SW480 (cell line): ENCODE measurements around the gene MMEL1.
"Not testable (repeated sequence)": the region's sequence is repeated elsewhere in the genome, so short reads cannot be mapped to it uniquely, and the experiment has no call there.

Source experiments
- DNase-seq: peaks from one replicate; pipeline ENCODE4 v3.0.0-alpha.2; 2016; ENCODE audit warnings: low spot score

Gene MMEL1

DNA sequence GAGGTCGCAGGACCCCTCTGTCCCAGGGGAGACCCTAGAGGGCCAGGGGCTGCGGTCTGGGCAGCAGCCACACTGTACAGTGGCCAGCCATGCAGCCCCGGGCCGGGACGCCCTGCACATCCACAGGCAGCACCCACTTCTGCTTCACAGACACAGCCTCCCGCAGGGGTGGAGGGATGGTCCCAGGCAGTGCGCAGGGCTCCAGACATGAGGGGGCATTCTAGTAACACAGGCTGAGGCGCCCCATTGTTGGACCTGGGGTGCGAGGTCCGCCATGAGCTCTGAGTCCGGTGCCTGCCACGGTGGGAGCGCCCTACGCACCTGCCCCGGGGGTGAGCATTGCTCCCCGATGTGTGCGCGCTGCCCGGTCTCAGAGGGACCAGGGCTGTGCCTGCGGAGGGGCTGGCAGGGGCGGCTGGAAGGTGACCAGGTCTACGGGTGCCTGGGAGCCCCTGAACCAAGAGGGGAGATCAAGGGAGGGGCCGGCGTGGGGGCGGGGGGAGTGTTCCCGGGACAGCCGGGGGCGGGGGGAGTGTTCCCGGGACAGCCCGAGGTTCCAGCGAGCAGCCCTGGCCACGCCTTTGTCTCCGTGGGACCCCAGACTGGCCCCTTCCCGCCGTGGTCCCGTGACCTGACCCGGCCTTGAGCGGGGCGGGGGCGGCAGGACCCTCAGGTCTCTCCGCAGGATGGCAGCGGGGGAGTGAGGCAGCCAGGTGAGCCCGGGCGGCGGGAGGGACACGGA lies 4.5 kb downstream of the MMEL1 start:
- no peak for DNase-seq

DNA sequence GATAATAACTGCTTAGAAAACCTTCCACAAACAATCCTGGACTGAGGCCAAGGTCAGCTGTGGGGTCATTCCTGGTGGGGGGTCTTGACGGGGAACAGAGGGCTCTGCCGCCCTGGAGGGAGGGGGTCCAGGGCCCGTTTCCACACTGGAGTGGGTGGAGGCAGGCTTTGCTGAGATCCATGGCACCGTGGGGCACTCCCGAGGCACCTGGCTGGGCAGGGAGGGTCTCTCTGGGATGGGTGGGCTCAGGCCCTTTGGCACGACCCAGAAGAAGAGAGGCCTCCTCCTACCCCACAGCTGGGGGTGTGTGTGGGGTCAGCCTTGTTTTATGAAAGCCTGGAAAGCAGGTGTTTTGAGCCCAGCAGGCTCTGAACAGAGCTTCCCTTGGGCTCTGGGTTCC lies 5.1 kb downstream of the MMEL1 start:
- no peak for DNase-seq

DNA sequence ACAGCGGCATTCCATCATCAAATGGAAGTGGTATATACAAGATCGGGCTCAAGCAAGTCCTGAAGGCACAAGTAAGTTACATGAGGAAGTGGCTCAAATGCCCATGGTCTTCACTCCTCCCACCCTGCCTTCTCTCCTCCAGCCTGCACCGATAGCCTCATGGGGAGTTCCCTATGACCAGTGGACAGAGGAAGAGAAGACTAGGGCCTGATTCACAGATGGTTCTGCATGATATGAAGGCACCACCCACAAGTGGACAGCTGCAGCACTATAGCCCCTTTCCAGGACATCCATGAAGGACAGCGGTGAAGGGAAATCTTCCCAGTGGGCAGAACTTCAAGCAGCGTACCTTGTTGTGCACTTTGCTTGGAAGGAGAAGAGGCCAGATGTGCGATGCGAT lies 7.1 kb downstream of the MMEL1 start:
- not testable (repeated sequence) for DNase-seq

DNA sequence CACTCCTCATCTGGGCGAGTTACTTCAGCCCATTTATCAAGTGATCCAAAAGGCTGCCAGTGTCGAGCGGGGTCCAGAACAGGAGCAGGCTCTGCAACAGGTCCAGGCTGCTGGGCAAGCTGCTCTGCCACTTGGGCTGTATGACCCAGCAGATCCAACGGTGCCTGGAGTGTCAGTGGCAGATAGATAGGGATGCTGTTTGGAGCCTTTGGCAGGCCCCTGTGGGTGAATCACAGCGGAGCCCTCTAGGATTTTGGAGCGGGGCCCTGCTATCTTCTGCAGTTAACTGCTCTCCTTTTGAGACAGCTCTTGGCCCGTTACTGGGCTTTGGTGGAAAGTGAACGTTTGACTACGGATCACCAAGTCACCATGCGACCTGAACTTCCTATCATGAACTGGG lies 7.5 kb downstream of the MMEL1 start:
- DNase-seq = no peak

DNA sequence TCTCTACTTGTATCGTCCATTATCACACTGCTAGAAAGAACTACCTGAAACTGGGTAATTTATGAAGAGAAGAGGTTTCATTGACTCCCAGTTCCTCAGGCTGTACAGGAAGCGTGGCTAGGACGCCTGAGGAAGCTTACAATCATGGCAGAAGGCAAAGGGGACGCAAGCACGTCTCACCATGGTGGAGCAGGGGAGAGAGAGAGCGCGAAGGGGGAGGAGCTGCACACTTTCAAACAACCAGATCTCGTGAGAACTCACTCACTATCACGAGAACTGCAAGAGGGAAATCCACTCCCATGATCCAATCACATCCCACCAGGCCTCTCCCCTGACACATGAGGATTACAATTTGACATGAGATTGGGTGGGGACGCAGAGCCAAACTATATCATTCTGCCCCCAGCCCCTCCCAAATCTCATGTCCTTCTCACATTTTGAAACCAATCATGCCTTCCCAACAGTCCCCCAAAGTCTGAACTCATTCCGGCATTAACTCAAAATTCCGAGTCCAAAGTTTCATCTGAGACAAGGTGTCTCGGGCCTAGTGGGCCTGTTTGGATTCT lies 8.0 kb downstream of the MMEL1 start:
- no peak for DNase-seq

DNA sequence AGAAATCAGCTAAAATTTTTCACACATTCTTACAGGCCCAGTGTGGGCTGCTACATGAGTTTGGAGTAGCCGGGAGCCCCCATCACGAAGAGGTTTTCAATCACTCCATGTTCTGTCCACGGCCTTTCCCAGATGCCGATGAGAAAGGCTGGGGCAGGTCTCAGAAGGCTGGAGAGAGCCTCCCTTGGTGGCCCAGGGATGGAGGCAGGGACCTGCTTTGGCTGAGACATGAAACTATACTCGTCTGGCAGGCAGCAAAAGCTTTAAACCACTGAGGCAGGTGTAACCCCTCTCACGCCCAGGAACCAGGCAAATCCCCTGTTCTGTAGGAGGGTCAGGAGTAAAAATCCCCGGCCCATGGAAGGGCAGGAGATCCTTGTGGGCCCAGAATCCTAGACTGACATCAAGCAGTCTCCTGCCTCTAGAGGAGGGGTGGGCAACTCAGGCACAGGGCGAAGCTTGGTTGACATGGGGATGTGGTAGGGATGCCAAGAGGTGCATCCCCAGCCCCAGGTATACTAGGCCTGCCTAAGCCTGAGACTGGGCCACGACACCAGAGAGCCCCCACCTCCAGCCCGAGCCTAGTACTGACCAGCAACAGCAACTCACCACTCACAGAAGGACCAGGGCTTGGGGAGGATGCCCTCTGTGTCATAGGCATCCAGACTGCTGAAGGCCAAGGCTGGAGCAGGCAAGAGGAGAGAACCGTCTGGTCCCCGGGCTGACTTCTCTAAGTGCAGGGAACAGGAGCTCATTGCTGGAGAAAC lies 9.1 kb downstream of the MMEL1 start:
- no peak for DNase-seq

DNA sequence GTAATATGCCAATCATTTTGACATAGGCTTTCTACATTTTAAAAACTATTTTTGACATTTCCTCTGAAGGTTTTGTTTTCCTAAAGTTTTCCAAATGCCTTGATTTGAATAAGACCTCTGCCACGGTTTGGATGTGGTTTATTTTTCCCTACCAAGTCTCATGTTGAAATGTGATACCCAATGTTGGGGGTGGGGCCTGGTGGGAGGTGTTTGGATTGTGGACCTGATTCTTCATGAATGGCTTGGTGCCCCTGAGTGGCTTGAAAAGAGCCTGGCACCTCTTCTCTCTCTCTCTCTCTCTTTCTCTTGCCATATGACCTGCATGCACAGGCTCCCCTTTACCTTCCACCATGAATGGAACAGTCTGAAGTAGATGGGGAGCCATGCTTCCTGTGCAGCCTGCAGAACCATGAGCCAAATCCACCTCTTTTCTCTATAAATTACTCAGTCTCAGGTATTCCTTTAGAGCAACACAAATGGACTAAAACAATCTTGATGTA lies 14.8 kb downstream of the MMEL1 start:
- DNase-seq = no peak

DNA sequence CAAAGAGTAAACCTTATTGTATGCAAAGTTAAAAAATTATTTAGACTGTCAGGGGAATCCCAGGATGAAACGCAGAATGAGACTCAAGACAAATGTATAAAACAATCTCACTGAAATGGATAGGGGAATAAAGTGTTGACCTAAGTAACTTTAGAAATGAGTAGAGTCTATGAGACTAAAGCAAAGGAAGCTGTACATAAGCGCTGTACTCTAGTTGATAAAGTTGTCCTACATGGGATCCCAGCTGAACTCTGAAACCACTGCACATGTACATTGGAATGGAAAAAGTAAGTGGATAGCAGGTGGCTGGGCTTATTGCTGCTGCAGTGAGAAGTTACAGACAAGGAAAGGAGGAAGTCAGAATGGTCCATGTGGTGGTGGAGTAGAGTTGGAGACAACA lies 18.7 kb downstream of the MMEL1 start:
- DNase-seq = no peak

DNA sequence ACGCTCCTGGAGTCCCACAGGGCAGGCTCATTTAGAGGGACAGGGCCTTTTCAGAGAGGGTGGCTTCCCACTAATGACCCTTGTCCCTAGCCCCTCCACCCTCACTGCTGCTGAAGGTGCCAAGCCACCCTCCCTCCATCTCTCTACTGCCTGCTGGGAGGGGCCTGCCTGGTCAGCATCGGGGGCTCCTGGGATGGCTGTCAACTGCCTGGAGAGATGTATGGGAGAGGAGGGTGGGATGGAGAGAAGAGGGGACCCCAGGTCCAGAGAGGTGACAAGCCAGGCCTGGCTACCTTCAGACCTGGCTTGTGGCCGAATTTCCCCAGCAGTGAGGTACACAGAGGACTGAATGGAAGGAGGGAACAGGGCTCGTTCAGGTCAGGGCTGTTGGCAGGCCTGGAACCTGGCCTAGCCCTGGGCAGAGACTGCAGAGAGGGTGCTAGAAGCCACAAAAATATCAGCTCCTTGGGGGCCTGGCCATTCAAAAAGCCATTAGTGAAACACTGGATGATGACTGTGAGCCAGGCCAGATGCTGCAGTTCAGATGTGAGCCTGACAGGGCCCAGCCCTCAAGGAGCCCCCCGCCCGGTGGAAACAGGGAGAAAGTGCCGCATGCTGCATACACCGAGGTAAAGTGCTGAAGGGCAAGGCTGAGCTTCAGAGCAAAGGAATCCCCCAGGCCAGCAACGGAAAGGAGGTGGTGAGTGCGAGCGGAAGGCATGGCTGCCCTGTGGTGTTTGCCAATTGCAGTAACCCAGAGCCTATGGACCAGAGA lies 20.0 kb downstream of the MMEL1 start:
- DNase-seq = no peak

DNA sequence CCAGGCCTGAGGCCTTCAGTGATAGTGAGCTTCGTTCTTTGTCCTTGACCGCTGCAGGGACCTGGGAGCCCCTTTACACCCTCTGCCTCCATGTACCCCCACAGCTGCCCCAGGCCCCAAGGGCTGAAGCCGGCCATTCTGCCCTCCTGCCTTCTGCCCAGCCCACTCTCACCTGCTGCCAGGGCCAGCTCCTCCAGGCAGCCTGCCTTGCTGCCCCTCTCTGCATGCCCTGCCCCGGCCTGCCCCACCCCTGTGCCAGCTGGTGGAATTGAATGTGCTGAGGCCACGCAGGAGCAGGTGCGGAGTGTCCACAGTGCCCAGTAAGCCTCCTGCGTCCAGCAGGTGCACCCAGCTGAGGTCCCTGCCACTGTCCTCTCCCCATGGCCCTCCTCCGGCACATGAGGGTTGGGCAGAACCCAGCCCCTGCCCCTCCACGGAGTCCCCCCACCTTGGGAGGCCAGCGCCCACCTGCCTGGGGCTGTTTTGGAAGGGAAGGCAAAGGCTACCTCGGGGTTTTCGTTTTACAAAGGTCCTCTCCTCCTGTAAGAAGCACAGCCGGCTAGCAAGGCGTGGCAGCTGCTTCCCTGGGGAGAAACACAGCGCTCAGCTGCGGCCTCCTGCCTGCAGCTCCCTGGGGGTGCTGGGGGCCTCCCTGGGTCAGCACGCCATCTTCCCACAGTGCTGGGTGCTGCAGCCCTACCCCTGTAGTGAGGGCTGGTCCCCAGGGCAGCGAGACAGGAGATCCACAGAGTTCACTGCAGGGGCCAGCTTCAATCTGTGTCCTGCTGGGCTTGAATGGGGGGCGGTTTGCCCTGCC lies 21.0 kb downstream of the MMEL1 start:
- DNase-seq = no peak

DNA sequence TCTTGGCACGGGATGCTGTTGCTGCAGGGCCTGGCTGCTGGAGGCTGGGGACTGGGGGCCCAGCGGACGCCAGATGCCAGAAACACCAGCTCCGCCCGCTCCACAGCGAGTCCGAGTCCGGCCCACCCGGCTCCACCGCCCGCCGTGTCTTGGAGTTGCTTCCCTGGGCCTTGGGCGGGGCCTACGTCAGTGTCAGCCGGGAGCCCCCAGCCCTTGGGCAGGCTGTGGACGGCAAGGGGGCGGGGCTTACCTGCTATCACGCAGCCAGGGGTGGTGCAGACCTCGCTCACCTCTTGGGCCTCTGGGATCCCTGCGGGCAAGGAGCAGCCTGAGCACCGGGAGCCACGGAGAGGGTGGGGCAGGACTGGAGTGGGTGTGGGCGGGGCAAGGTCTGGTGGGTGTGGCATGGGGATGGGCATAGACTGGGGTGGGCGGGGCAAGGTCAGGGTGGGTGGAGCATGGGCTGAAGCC lies 21.8 kb downstream of the MMEL1 start:
- DNase-seq = peak; percentile 29

DNA sequence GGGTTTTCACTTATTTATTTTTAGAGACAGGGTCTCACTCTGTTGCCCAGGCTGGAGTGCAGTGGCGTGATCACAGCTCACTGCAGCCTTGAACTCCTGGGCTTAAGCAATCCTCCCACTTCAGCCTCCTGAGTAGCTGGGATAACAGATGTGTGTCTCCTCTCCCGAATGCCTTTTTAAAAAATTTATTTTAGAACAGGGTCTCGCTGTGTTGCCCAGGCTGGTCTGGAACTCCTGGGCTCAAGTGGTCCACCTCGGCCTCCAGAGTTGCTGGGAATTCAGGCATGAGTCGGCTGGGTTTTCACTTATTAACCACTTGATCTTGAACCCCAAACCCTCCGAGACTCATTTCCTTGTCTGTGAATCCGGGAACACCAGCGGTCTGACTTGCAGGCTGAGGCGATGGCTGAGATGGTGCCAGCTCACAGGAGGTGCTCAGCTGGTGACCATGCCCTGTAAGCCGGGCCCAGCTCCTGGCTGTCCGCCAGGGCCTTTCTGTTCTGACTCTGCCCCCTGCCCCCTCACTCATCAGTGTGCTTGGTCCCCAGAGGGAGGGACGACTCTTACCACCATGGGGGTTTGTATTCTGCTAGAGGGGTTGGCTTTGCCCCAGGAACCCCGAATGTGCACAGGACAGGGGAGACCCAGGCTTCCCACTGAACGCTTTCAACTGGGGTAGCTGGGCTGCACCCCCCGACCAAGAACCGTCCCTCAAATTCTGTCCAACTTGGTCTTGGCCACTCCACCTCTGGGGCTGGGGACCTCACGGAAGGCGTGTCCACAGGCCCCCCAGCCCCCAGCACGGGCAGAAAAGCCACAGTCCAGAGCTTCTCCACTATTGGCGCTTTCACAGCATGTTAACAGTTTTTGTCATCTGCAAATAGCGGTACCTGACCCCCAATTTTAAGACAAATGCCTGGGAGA lies 22.5 kb downstream of the MMEL1 start:
- DNase-seq = no peak

DNA sequence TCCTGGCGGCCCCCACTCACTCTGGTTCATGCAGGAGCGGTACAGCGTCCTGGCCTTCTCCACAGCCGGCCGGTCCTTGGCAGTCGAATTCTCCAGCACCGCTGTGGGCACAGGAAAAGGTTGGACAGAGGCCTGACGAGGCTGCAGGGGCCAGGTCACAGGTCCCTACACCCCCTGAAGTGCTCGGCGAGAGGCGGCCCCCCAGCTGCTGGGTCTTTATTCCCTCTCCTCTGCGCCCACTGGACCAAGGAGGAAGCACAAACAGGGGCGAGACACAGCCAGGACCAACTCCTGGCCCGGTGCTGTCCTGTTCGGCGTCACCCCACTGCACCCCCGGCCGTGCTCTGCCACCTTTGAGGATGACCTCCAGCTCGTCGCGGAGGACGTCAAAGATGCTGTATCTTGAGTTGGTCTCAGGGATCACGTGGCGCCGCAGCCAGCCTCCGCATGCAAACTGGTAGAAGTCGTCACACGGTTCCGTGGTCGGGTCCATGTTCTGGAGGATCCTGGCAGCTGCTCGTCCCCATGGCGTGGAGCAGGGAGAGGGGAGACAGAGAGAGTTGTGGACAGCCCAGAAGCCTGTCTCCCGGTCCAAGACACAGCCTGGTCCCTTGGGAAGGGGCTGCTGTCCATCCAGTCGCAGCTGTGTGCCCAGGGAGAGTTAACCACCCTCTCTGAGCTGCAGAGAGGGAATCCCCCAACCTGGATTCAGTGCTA lies 23.3 kb downstream of the MMEL1 start:
- no peak for DNase-seq

DNA sequence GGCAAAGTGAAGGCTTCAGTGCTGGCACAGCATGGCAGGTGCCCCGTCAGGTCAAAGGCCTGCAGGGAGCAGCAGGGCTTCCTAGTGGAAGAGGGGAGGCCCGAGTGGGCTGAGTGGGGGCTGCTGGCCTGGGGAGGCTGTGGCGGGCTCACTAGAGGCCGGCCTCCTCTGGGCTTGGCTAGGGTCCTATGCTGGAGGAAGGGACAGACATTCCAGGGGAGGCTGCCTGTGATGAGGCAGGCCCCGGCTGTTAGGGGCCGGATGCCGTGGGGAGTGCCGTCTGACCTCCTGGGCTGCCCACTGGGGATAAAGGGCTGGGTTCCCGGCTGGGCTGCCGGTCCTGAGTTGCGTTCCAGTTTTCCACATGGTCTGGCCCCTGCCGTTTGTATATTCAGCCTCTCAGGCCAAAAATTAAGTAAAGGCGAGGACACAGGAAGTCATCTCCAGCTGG lies 25.1 kb downstream of the MMEL1 start:
- DNase-seq = no peak

DNA sequence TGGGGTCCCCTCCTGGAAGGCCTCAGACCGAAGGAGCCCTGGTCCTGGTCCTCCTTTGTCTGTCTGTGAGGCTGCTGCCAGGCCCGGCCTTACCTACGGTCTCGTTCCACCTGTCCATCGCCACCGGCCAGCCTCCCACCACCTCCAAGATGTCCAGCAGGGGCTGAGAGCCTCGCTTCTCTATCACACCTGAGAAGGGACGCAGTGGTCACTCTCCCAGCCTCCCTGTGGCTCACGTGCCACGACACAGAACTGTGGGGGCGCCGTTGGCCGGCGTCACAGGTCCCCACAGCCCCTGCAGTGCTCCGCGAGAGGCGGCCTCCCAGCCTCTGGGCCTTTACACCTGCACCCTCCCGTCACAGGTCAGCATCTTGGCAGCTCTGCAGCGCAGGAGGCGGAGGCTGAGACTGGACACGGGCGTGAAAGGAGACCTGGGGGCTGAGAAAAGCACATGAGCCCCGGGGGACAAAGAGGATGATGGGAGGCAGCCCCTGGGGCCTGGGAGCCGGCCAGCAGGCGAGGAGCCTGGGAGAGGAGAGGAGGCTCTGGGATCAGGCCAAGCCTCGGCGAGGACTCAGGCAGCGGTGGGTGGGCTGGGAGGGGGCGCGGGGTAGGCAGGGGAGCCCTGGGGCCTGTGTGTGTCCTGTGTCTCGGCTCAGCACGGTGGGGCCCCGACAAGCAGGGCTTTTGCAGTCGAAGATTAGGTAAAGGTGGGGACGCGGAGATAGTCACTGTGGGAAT lies 25.8 kb downstream of the MMEL1 start:
- no peak for DNase-seq

DNA sequence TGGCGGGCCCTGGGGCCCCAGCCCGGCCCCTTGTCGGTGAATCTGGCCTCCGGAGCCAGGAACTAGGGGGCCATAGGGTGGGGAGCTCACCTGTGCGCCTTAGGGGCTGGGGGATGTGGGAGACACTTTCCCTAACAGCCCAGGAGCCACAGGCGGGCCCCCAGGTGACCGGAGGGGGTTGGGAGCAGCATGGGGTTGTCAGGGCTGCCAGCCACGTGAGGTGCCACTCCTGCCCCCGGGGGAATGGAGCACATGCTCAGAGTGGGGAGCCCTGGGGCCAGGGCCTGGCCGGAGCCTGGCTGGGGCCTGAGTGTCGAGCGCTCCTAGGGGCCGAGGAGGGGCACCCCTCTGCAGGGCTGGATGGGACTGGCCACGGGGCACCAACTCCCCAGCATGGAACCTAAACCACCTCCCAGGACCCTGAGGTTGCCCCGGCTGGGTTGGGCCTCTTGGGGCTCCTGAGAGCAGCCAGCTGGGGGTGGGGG lies 26.4 kb downstream of the MMEL1 start:
- no peak for DNase-seq

DNA sequence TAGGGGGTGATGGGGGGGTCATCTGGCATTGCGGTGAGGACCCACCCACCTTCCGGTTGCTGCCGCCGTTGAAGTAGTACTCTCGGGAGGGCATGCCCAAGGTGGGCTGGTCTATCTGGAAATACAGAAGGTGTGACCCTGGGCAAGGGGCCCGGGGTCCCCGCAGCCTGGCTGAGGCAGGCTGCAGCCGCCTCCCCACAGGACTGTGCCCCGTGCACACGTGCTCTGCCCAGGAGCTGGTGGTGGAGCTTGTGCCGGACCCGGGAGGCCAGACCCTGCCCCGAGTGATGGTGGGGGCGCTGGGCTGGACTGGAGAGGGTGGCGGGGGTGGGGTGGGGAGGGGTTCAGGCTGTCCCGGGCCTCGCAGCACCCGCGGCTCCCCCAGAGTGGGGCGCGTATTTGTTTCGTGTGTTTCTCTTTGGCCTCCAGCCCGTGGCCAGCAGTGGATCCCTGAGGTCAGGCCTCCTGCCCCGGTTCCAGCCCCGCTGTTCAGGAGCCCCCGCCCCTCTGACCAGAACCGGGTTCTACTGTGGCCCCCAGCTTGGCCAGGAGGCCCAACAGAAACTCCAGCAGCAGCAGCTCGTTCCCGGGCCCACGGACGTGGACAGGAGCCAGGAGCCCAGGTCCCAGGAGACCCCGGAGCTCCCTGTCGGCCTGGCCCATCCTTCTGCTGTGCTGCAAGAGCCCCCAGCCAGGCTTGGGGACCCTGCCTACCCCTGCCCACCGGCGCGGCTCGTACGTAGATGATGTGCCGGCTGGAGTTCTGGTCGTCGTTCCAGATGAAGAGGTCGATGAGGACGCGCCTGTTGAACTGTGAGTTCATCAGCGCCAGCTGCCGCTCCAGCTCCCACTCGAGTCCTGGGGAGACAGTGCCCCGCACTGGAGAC lies 27.1 kb downstream of the MMEL1 start:
- DNase-seq = no peak
